Measurements from ENCODE around the gene CCR5.
"Not testable (repeated sequence)": the region's sequence is repeated elsewhere in the genome, so short reads cannot be mapped to it uniquely, and the experiment has no call there.

The CCR5 gene

GRCh38 chr3:46370839-46371518 is at the start of gene CCR5:
CCR5 (plus strand) TSS chr3:46370946; CDS start chr3:46372903, 1,957 bp downstream.
- H3K27me3 ChIP-seq (ENCODE audit: insufficient read depth, low read depth), result no peaks in the 10 kb centered on the region
- H4K20me1 ChIP-seq (ENCODE audit: insufficient read depth), result no peaks in the 10 kb centered on the region
- H3K4me1 ChIP-seq (ENCODE audit: low read depth, poor library complexity, severe bottlenecking), result peaks cover 27% of the 10 kb centered on the region
- H3K27ac ChIP-seq, result no peak within 1 kb of the TSS
- no peaks in the 10 kb centered on the region for H3K36me3 ChIP-seq (ENCODE audit: insufficient read depth)
- no peaks in the 10 kb centered on the region for H3K79me2 ChIP-seq (ENCODE audit: insufficient read depth, low read depth)
- no peak within 1 kb of the TSS for H3K4me2 ChIP-seq
- TF ChIP-seq CTCF (conservative IDR thresholded peaks at IDR 0.05; ENCODE audit: low read depth, low read length), result no peak
- H3K4me3 ChIP-seq (IDR thresholded peaks at IDR 0.05; ENCODE audit: insufficient read depth, low read depth, low read length), result no peak within 1 kb of the TSS
- no peak within 1 kb of the TSS for H3K9ac ChIP-seq
- H2AFZ ChIP-seq (ENCODE audit: low read depth), result no peak within 1 kb of the TSS

- Histone ChIP-seq H3K4me3 (IDR thresholded peaks at IDR 0.05; ENCODE audit: insufficient read depth, low read depth, low read length) (no peak overlapping the region), H3K9ac (no peak overlapping the region), H3K36me3 (ENCODE audit: insufficient read depth) (no peaks in the 10 kb centered on the region), H4K20me1 (ENCODE audit: insufficient read depth) (no peaks in the 10 kb centered on the region), H3K4me2 (no peak overlapping the region), H3K4me1 (ENCODE audit: low read depth, poor library complexity, severe bottlenecking) (peaks cover 6% of the 10 kb centered on the region), H3K27me3 (ENCODE audit: insufficient read depth, low read depth) (no peaks in the 10 kb centered on the region), H3K79me2 (ENCODE audit: insufficient read depth, low read depth) (no peaks in the 10 kb centered on the region), H3K27ac (no peak overlapping the region), H2AFZ (ENCODE audit: low read depth) (no peak overlapping the region)
- TF ChIP-seq CTCF (conservative IDR thresholded peaks at IDR 0.05; ENCODE audit: low read depth, low read length), result no peak
Observed at GRCh38 chr3:46321461-46322104, 49.2 kb upstream of the CCR5 start.

- no peak for TF ChIP-seq CTCF (conservative IDR thresholded peaks at IDR 0.05; ENCODE audit: low read depth, low read length)
- no peak overlapping the region for H3K9ac ChIP-seq
- no peaks in the 10 kb centered on the region for H3K27me3 ChIP-seq (ENCODE audit: insufficient read depth, low read depth)
- H4K20me1 ChIP-seq (ENCODE audit: insufficient read depth), result no peaks in the 10 kb centered on the region
- no peak overlapping the region for H2AFZ ChIP-seq (ENCODE audit: low read depth)
- no peaks in the 10 kb centered on the region for H3K79me2 ChIP-seq (ENCODE audit: insufficient read depth, low read depth)
- H3K27ac ChIP-seq, result no peak overlapping the region
- peaks cover 6% of the 10 kb centered on the region for H3K4me1 ChIP-seq (ENCODE audit: low read depth, poor library complexity, severe bottlenecking)
- H3K4me3 ChIP-seq (IDR thresholded peaks at IDR 0.05; ENCODE audit: insufficient read depth, low read depth, low read length), result no peak overlapping the region
- no peaks in the 10 kb centered on the region for H3K36me3 ChIP-seq (ENCODE audit: insufficient read depth)
- no peak overlapping the region for H3K4me2 ChIP-seq
Observed at GRCh38 chr3:46324036-46324435, 46.7 kb upstream of the CCR5 start.

- Histone ChIP-seq H3K79me2 (ENCODE audit: insufficient read depth, low read depth) (no peaks in the 10 kb centered on the region), H3K9ac (no peak overlapping the region), H3K4me2 (no peak overlapping the region), H4K20me1 (ENCODE audit: insufficient read depth) (no peaks in the 10 kb centered on the region), H3K4me3 (IDR thresholded peaks at IDR 0.05; ENCODE audit: insufficient read depth, low read depth, low read length) (no peak overlapping the region), H2AFZ (ENCODE audit: low read depth) (no peak overlapping the region), H3K36me3 (ENCODE audit: insufficient read depth) (no peaks in the 10 kb centered on the region), H3K27ac (no peak overlapping the region), H3K4me1 (ENCODE audit: low read depth, poor library complexity, severe bottlenecking) (peaks cover 6% of the 10 kb centered on the region), H3K27me3 (ENCODE audit: insufficient read depth, low read depth) (no peaks in the 10 kb centered on the region)
- TF ChIP-seq CTCF (conservative IDR thresholded peaks at IDR 0.05; ENCODE audit: low read depth, low read length), result no peak
Observed at GRCh38 chr3:46325645-46326300, 45.0 kb upstream of the CCR5 start.

GRCh38 chr3:46330676-46331075 is 40.1 kb upstream of the CCR5 start:
- not testable (repeated sequence) for H3K9ac ChIP-seq; H2AFZ ChIP-seq (ENCODE audit: low read depth); H3K27me3 ChIP-seq (ENCODE audit: insufficient read depth, low read depth); H3K4me2 ChIP-seq; H4K20me1 ChIP-seq (ENCODE audit: insufficient read depth); H3K27ac ChIP-seq; H3K79me2 ChIP-seq (ENCODE audit: insufficient read depth, low read depth); H3K36me3 ChIP-seq (ENCODE audit: insufficient read depth); H3K4me1 ChIP-seq (ENCODE audit: low read depth, poor library complexity, severe bottlenecking); H3K4me3 ChIP-seq (IDR thresholded peaks at IDR 0.05; ENCODE audit: insufficient read depth, low read depth, low read length)
